IPS-18a (cell line): ENCODE results near the gene TRMU.
"Not testable (repeated sequence)": the region's sequence is repeated elsewhere in the genome, so short reads cannot be mapped to it uniquely, and the experiment has no call there.

ENCODE experiments used
- H3K27ac ChIP-seq: one replicate; pipeline ENCODE4 v1.5.1; 2013; ENCODE audit warnings: low read length
- H3K27me3 ChIP-seq: one replicate; pipeline ENCODE4 v1.6.1; 2013; ENCODE audit warnings: mild to moderate bottlenecking, low read length; ENCODE audit not compliant: control insufficient read depth, insufficient read depth
- H3K36me3 ChIP-seq: one replicate; pipeline ENCODE4 v1.6.1; 2013; ENCODE audit warnings: low read depth, low read length; ENCODE audit not compliant: control insufficient read depth
- H3K4me1 ChIP-seq: one replicate; pipeline ENCODE4 v1.6.1; 2013; ENCODE audit warnings: low read depth, low read length; ENCODE audit not compliant: control insufficient read depth
- H3K4me3 ChIP-seq: one replicate; pipeline ENCODE4 v1.5.1; 2013; ENCODE audit warnings: low read length
- H3K9ac ChIP-seq: one replicate; pipeline ENCODE4 v1.6.1; 2013; ENCODE audit warnings: mild to moderate bottlenecking, low read length, moderate library complexity
- H3K9me3 ChIP-seq: one replicate; pipeline ENCODE4 v1.6.1; 2013; ENCODE audit warnings: low read depth, low read length; ENCODE audit not compliant: control insufficient read depth

TRMU gene

DNA sequence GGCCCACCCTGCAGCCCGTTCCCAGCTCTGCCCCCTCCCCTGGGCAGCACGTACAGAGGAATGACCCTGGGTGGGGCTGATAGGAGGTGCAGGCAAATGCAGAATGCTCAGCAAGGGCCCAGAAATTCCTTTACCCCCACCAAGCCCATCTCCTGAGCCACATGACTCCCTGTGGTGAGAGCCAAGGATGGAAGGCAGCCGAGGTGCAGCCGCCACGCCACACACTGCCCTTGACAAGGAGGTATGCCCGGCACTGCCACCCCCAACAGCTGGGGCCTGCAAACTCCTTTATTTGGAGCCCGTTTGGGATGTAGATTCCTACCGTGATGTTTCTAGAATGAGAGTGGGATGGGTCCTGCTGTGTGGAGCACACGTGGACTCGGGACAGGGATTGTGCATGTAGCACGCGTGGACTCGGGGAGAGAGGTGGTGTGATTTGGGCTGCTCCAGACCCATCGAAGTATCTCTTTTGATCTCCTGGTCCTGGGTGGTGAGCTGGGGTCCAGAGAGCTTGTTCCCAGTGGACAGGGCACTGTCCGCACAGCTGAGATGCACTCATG is 25.9 kb upstream of the TRMU start:
- Histone ChIP-seq H3K27me3 (no peaks in the 10 kb centered on the region), H3K9me3 (no peaks in the 10 kb centered on the region), H3K9ac (no peak overlapping the region), H3K4me1 (no peaks in the 10 kb centered on the region), H3K4me3 (no peak overlapping the region), H3K36me3 (peaks cover 32% of the 10 kb centered on the region), H3K27ac (no peak overlapping the region)

- no peaks in the 10 kb centered on the region for H3K4me1 ChIP-seq
- peaks cover 44% of the 10 kb centered on the region for H3K36me3 ChIP-seq
- no peak overlapping the region for H3K4me3 ChIP-seq
- no peaks in the 10 kb centered on the region for H3K27me3 ChIP-seq
- no peaks in the 10 kb centered on the region for H3K9me3 ChIP-seq
- no peak overlapping the region for H3K9ac ChIP-seq
- H3K27ac ChIP-seq: no peak overlapping the region
Measured at GRCh38 chr22:46312056-46312455, 23.5 kb upstream of the TRMU start.

GRCh38 chr22:46312848-46313247 is 22.7 kb upstream of the TRMU start:
- not testable (repeated sequence) for H3K4me3 ChIP-seq, H3K9me3 ChIP-seq, H3K27ac ChIP-seq, H3K4me1 ChIP-seq, H3K27me3 ChIP-seq, H3K9ac ChIP-seq
- H3K36me3 ChIP-seq: peaks cover 51% of the 10 kb centered on the region

DNA sequence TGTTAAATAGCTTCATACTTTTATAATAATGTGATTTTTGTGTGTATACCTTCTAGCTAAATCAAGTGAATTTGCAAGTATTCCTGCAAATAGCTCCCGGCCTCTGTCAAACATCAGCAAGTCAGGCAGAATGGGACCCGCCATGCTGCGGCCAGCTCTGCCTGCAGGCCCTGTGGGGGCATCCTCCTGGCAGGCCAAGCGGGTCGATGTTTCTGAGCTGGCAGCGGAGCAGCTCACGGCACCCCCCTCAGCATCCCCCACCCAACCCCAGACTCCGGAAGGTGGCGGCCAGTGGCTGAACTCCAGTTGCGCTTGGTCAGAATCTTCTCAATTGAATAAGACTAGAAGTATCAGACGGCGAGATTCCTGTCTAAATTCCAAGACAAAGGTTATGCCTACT is 19.5 kb upstream of the TRMU start:
- H3K9ac ChIP-seq: no peak overlapping the region
- H3K4me1 ChIP-seq: no peaks in the 10 kb centered on the region
- H3K4me3 ChIP-seq: no peak overlapping the region
- H3K9me3 ChIP-seq: no peaks in the 10 kb centered on the region
- no peak overlapping the region for H3K27ac ChIP-seq
- peaks cover 48% of the 10 kb centered on the region for H3K36me3 ChIP-seq
- no peaks in the 10 kb centered on the region for H3K27me3 ChIP-seq

DNA sequence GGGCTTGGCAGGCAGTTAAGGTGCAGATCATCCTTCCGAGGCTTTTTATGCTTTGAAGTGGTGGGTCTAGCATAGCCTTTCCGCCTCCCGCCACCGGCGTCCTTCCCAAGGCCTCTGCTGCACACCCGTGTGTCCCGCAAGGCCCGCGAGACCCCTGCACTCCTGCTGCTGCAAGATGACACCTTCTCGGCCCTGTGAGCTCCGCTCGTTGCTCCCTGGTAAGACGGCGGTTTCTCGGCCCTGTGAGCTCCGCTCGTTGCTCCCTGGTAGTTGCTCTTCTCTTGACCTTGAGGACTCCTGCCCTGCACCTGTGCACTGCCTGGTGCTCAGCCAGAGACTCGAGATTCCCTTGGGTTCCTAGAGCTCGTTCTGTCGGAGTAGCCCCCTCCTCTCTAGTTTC is 17.9 kb upstream of the TRMU start:
- H3K9me3 ChIP-seq: no peaks in the 10 kb centered on the region
- no peak overlapping the region for H3K4me3 ChIP-seq
- H3K4me1 ChIP-seq: no peaks in the 10 kb centered on the region
- H3K36me3 ChIP-seq: peaks cover 45% of the 10 kb centered on the region
- H3K27me3 ChIP-seq: no peaks in the 10 kb centered on the region
- H3K27ac ChIP-seq: no peak overlapping the region
- no peak overlapping the region for H3K9ac ChIP-seq

DNA sequence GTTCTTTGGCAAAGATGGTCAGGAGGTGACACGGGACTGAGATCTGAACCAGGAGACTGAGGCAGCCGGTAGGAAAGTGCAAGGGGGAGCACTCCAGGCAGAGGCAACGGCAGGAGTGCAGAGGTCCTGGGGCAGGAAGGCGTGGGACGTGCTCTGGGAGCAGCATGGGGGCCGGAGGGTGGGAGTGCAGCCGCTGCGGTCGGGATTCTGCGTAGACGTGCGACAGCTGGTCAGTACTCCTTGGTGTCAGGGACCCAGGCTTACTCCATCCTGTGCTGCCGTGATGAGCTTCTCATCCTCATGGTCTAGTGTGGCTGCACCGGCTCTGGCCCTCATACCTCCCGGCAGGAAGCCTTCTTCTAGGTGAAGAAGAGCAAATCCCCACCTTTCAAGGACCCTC is 16.9 kb upstream of the TRMU start:
- peaks cover 52% of the 10 kb centered on the region for H3K36me3 ChIP-seq
- no peak overlapping the region for H3K27ac ChIP-seq
- no peaks in the 10 kb centered on the region for H3K4me1 ChIP-seq
- H3K27me3 ChIP-seq: no peaks in the 10 kb centered on the region
- no peak overlapping the region for H3K9ac ChIP-seq
- no peak overlapping the region for H3K4me3 ChIP-seq
- H3K9me3 ChIP-seq: no peaks in the 10 kb centered on the region

- Histone ChIP-seq H3K9me3 (no peaks in the 10 kb centered on the region), H3K4me3 (no peak overlapping the region), H3K27ac (no peak overlapping the region), H3K27me3 (no peaks in the 10 kb centered on the region), H3K9ac (no peak overlapping the region), H3K4me1 (no peaks in the 10 kb centered on the region), H3K36me3 (peaks cover 48% of the 10 kb centered on the region)
Measured at GRCh38 chr22:46319319-46319718, 16.2 kb upstream of the TRMU start.

DNA sequence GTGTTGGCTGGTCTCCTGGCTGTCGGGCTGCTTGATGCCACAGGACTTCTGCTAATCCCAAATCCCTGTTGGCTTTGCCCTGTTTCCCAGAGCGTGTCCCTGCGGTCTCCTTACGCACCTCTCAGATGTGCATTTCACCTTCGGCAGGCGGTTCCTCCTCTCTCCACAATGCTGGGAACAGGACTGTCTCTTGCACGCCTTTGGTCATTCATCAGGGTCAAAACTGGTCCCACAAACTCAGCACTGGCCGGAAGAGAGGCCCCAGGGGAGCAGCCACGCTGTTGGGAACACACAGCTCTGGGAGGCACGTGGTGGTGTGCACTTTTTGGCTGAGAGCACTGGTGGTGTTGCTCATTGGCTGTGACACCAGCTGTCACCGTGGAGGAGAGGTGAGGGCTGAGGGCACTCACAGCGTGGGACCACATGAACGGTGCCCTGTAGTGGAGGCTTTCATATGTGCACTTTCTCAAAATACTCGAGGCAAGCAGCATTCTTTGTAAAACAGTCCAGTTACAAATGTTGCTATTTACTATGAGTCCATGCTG is 15.3 kb upstream of the TRMU start:
- Histone ChIP-seq H3K27ac (no peak overlapping the region), H3K27me3 (no peaks in the 10 kb centered on the region), H3K4me1 (no peaks in the 10 kb centered on the region), H3K36me3 (peaks cover 55% of the 10 kb centered on the region), H3K4me3 (no peak overlapping the region), H3K9ac (no peak overlapping the region), H3K9me3 (no peaks in the 10 kb centered on the region)

DNA sequence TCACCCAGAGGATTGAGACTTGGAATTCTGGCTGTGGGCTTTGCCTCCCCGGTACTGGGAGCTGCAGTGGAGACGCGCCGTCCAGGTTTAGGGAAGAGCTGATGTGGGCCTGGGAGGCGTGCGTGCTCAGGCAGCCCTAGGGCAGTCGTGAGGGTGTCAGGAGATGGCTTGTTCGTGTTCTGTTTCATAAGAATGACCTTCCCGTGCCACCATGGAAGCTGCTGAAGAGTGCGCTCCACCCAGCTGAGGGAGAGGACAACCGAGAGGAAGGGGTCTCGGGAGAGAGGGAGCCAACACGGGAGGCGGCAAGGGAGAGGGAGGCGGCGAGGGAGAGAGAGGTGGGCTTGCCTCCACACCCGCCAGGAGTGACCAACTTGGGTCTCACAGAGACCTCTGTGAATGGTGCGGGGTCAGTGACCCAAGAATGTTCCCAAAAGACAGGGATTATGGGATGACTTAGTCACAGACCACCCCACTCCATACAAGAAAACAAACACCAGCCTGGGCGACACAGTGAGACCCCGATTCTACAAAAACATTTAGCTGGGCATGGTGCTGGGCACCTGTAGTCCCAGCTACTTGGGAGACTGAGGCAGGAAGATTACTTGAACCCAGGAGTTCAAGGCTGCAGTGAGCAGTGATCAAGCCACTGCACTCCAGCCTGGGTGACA is 14.7 kb upstream of the TRMU start:
- Histone ChIP-seq H3K9ac (no peak overlapping the region), H3K36me3 (peaks cover 57% of the 10 kb centered on the region), H3K4me1 (no peaks in the 10 kb centered on the region), H3K9me3 (no peaks in the 10 kb centered on the region), H3K27ac (no peak overlapping the region), H3K4me3 (no peak overlapping the region), H3K27me3 (no peaks in the 10 kb centered on the region)

DNA sequence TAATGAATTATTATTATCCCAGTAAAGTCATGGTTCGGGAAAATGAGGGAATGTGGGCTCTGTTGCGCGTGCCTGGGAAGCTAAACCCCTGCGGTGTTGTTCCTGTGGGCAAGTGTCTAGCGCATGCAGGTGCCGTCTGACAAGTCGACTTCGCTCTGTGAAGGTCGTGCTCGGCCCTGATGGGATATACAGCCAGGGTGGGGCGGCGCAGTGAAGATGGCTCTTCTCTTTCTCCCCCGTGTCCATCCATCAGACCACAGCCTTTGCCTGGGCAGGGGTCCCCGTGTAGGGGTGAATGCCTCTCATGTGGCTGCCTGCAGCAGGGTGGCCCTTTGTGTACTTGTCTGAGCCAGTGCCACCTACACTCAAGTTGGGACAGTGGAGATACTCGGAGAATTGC is 12.8 kb upstream of the TRMU start:
- Histone ChIP-seq H3K36me3 (peaks cover 57% of the 10 kb centered on the region), H3K9me3 (no peaks in the 10 kb centered on the region), H3K27me3 (no peaks in the 10 kb centered on the region), H3K4me1 (no peaks in the 10 kb centered on the region), H3K9ac (no peak overlapping the region), H3K4me3 (no peak overlapping the region), H3K27ac (no peak overlapping the region)

DNA sequence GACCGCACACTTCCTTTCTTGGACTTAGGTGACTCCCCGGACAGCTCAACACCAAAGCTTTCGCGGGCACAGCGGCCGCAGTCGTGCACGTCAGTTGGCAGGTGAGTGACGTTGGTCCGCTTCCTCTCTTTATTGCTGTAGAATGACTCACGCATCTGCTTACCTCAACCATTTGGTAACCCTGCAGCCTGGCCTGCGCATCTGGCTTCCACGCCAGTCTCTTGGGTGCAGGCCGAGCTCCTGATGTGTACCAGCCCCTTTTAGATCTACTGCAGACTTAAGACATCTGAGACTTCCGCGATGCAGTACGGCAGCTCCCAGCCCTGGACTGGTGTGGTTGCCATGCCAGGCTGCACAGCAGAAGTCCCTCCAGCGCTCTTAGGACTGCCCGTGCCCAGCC is 12.4 kb upstream of the TRMU start:
- Histone ChIP-seq H3K9me3 (no peaks in the 10 kb centered on the region), H3K36me3 (peaks cover 55% of the 10 kb centered on the region), H3K4me3 (no peak overlapping the region), H3K27ac (no peak overlapping the region), H3K27me3 (no peaks in the 10 kb centered on the region), H3K9ac (no peak overlapping the region), H3K4me1 (no peaks in the 10 kb centered on the region)

DNA sequence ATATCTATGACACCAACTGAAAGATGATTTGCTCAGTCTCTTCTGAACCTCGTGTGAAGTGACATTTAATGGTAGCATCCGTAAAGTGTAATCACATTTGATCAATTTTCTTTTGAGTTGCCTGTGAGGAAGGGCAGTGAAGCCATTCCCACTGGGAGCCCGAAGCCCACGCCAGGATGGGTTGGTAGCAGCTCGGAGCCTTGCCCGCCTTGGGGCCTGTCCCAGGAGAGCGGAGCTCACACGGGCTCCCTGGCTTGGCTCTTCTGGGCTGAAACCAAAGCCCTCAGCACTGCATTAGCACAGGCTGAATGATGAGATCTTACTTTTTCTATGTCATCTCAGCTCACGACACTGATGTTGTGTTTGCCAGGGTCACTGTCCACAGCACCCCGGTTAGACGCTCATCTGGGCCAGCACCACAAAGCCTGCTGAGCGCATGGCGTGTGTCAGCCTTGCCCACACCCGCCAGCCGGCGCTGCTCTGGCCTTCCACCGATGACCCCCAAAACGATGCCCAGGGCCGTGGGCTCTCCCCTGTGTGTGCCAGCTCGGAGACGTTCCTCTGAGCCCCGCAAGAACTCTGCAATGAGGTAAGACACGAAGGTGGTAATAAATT is 9.3 kb upstream of the TRMU start:
- no peak overlapping the region for H3K9ac ChIP-seq
- H3K27me3 ChIP-seq: no peaks in the 10 kb centered on the region
- no peak overlapping the region for H3K4me3 ChIP-seq
- H3K9me3 ChIP-seq: no peaks in the 10 kb centered on the region
- peaks cover 59% of the 10 kb centered on the region for H3K36me3 ChIP-seq
- H3K4me1 ChIP-seq: no peaks in the 10 kb centered on the region
- H3K27ac ChIP-seq: no peak overlapping the region
